ENCODE data around the gene TRPC3.

DNA sequence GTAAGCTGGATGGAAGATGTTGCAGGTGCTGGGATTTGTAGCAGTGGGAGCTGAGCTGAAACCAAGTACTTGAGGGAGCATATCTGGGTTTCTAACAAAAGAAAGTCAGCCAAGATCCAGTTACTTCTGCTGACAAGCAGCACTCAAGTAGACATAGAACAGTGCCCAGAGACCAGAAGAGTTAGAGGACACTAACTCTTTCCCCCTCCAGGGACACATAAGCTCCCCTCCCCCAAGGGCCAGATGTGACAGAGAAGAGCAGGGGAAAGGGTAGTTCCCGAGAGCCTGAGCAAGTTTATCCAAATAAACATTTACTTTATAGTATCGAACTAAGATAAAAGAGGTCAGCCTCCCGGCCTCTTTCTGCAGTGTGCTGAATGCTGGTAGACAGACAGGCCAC, 12.2 kb downstream of the TRPC3 start:
- TF ChIP-seq, protein P1, sequence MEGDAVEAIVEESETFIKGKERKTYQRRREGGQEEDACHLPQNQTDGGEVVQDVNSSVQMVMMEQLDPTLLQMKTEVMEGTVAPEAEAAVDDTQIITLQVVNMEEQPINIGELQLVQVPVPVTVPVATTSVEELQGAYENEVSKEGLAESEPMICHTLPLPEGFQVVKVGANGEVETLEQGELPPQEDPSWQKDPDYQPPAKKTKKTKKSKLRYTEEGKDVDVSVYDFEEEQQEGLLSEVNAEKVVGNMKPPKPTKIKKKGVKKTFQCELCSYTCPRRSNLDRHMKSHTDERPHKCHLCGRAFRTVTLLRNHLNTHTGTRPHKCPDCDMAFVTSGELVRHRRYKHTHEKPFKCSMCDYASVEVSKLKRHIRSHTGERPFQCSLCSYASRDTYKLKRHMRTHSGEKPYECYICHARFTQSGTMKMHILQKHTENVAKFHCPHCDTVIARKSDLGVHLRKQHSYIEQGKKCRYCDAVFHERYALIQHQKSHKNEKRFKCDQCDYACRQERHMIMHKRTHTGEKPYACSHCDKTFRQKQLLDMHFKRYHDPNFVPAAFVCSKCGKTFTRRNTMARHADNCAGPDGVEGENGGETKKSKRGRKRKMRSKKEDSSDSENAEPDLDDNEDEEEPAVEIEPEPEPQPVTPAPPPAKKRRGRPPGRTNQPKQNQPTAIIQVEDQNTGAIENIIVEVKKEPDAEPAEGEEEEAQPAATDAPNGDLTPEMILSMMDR (IDR thresholded peaks at IDR 0.05), result no peak
- TF ChIP-seq POLR2A (IDR thresholded peaks at IDR 0.05), result no peak

All from uterus (tissue), 2 donors.